NCI-H526 (cell line): Measurements from ENCODE around the gene BID.

ENCODE experiments used
- DNase-seq, 2 experiments: peaks; one replicate each; lab custom pipeline; 2025; lab: John Stamatoyannopoulos, UW

Gene BID

DNA sequence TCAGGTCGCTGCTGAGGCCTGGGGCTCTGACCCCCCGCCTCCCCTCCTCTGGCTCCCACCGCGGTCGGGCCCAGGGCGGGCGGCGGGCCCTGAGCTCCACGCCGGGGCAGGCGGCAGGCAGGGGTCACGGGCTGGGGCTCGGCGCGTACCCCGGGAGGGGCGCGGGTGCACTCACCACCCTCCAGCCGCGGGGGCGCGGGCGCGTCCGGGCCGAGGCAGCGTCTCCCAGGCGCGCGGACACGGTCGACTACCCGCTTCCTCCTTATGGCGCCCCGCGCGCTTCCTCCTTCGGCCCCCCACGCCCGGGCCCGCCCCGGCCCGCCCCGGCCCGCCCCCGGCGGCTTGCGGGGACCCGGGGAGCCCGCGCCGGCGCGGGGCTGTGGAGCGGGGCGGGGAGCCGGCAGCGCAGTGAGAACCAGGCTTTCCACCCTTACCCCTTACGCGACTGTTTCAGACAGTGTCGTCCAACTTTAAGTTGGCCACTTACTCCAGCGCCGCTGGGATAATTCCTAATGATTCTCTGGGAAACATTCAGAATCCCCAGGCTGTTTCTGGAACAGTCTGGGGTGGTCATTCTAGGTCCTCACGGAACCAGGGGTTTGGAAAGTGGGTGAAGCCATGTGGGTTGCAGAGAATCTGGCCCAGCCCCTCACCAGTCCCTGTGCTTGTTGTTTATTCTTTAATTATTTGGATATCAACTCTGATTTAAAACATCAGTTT is at the start of gene BID:
BID (minus strand) TSS at position 264 of the 720 bp plus-strand sequence. CDS start 24,353 bp downstream, outside the sequence.
- peak in 1 of 2 experiments; percentile 44 for DNase-seq

DNA sequence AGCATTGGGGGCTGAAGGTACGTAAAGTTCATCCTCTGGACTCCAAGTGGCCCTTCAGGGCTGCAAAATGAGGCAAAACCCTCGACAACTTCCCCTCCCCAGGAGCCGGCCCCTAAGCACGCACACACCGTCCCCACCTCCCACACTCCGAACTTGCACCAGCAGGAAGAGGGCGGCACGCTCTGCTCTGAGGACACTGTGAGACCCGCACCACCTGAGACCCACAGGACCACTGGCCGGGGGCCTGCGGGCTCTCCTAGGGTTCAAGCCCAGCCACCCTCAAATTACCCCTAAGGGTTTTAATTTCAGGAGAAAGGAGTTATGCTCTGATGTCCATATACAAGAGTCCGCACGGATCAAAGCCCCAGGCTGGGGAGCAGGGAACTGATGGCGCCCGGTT is 49.7 kb upstream of the BID start:
- no peak for DNase-seq

DNA sequence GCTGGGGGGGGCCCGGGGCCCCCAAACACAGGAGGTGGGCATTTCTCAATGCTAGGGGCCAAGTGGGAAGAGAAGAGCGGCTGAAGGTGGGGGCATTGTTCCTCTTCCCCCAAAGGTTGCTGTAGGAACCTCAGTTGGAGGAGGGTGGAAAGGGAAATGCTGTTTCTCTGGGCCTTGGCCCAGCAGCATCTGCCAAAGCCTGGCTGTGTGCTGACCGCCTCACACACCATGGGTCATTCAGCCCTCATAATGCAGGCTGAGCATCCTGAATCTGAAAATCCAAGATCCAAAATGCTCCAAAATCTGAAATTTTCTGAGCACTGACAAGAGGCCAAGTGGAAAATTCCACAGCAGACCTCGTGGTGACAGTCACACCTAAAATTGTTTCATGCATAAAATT is 49.0 kb upstream of the BID start:
- DNase-seq = no peak

DNA sequence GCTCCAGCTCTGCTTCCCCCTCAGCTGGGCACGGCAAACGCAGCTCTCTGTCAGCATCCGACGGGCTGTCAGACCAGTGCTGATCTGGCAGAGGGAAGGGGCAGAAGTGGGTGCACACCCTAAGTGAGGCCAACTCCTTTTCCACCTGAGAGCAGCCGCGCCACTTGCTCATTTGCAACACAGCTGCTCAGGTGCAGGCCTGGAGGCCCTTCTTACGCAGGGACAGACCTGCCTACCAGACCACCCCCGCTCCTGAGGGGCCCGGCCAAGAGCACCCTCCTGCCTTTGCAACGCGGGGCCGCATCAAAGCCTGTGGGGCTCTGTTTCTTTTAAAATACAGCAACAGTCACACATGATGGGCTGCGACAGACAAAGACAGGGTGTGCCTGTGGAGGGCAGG is 47.8 kb upstream of the BID start:
- no peak for DNase-seq

DNA sequence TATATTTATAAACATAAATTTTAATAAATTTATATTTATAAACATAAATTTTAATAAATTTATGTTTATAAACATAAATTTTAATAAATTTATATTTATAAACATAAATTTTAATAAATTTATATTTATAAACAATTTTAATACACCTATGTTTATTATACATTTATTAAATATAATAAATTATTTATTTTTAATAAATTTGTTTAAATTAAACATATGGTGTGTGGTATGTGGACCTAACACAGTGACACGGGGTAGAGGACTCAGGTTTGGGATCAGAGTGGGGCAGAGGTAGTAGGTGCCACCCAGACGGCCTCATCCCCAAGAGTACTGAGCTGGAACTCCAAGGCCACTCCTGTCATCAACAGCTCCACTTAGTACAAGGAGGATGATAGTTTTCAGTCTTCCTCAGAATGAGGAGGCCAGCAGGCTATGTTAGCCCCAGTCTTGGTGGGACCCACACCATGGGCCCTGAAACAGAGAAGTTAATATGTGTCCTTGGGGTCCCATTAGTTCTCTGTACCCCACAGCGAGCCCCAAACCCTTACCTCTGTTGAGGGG is 46.7 kb upstream of the BID start:
- DNase-seq = no peak

DNA sequence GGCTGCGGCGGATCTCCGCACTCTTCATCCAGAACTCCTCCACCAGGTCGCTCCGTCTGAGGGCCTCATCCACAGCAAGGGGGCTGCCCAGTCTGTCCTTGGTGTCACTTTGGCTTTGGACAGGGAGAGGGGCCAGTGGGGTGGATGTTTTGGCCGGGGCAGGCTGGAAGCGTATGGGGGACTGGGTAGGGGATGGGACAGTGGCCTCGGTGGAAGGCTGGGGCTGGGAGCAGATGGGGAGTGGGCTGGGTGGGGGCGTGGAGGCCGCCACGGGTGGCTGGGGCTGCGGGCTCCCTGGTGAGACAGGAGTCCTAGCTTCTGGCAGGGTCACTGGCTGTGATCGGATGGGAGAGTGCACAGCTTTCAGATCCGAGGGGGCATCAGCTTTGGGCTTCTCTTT is 44.4 kb upstream of the BID start:
- DNase-seq = no peak

DNA sequence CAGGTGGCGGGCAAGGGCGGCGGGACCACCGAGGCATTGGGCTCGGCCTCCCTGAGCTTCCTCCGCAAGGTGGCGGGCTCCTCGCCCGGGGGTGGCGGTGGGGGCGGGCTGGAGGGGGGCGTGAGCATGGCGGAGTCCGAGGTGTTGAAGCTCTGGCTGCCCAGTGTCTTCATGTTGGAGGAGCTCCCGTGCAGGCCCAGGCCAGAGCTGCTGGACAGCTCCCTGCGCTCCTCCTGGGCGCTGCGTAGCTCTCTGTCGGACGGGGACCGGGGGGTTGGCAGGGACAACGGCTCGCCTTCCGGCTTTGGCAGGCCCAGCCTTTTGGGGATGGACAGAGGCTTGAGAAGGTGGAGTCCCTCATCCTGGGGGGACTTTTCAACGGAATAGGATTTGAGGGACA is 43.9 kb upstream of the BID start:
- DNase-seq = no peak

DNA sequence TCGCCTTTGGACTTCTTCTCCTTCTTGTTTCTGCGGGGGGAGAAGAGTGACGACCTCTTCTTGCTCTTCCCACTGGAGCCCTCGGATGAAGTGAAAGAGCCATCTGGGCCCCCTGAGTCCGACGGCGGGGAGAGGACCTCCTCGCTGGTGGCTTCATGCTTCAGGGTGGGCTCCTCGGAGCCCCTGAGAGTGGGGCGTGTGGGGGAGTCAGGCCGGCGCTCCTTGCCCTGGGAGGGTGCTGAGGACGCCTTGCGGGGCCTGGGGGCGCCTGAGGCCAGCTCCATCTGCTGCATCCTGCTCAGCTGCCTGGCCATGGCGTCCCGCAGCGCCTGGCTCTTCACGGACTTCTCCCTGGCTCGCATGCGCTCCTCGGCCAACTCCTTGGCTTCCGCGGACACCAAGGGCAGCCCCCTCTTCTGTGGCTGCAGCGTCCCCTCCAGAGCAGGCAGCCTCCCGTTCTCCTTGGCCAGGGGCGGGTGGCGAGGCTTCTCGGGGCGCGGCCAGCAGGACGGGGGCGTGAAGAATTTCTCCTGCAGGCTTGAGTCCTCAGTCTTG is 43.3 kb upstream of the BID start:
- no peak for DNase-seq

DNA sequence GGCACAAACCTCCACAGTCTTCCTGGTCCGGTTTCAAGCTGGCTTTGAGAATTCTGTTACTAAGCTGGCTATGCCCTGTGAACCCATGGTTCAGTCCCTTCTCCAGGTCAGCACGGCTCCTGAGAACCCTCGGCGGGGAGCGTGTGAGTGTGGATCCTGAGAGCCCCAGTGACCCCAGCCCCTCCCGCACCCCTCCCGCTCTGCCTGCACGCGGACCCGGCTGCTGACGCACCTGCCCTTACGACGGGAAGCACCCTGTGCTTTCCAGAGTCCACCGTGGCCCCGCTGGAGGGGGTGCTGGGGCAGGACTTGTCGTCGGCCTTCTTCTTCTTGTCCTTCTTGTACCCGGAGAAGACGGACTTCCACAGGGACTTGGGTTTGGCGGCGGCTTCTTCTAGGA is 42.8 kb upstream of the BID start:
- no peak for DNase-seq

DNA sequence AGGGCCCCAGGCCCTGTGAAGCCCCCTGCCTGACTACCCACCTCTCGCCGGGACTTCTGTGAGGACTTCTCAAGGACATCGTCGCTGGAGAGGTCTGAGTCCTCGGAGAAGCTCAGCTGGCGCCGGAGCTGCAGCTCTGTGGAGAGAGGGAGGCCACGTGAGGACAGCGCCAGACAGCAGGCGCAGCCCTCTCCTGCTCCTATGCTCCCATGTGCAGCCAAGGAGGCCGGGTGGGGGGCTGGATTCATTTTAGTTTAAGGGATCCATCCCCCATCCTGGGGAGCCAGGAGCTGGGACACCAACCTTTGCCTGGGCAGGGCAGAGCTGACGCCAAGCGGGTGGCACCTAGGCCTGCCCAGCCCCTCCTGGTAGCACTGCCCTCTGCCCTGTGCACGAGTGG is 42.4 kb upstream of the BID start:
- DNase-seq = no peak

DNA sequence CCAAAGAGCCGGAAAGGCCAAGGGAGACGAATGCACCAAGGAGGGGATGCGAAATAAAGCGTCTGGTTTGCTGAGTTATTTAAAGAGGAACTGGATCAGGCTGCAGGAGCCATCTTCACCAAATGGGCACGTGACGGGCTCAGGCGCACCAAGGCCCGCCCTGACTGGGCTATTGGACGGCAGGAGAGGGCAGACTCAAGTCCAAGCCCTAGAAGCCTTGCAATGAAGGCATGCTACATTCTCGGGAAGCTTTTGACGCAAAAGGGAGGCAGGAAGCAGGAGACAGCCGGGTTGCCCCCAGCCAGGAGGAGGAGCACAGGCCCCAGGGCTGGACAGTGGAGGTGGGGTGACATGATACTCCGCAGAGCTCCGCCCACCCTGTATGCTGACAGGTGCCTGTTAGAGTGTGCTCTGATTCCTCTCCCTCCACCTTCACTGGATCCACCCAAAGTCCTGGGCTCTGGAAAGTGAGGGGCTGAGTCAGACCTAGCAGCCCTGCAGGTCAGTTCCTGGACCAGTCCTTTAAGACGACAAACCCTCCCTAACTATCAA is 41.5 kb upstream of the BID start:
- no peak for DNase-seq

DNA sequence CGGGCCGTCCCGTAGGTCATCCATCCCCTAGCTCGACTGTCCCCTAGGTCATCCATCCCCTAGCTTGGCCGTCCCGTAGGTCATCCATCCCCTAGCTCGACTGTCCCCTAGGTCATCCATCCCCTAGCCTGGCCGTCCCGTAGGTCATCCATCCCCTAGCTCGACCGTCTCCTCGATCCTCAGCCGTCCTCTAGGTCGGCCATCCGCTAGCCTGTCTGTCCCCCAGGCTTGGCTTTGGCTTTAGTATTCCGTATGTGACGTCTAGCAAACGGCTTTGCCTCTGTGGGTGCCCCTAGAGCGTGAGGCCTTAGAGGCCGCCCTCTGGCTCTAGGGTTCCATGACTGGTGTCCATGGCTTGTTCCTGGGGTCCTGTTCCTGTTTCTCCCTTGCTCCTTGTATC is 40.6 kb upstream of the BID start:
- no peak for DNase-seq

DNA sequence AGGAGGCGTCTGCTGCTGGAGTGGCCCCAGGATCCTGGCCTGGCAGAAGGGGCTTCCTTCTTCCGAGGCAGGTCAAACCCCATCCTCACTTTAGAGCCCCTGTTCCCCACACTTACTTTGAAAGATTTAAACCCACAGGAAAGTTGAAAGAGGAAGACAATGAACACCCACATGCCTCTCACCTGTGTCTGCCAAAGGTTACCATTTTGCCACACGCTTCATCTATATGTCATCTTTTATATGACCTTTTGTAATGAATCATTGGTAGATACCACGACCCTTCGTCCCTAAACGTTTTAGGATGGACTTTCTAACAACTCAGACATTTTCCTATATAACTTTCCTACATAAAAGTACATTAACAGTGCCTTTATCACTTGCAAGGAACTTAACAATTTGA is 39.8 kb upstream of the BID start:
- DNase-seq = no peak

DNA sequence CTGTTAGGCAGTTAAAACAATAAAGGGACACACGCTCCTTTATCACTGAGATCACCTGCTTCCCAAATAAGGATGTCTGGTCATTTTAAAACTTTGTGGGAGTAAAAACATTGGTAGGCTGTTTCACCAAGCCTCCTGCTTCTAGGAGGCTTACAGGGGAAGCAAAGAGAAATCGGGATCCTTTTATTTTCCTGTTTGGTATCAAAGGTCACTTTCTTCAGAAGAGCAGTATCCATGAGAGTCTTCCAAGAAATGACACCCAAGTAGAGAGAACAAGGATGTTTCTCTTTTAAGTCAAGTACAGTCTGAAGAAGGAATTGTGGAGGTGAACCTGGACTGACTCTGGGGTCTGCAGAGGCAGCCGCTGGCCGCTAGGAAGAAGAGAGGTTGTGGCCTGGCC is 36.9 kb upstream of the BID start:
- no peak for DNase-seq

DNA sequence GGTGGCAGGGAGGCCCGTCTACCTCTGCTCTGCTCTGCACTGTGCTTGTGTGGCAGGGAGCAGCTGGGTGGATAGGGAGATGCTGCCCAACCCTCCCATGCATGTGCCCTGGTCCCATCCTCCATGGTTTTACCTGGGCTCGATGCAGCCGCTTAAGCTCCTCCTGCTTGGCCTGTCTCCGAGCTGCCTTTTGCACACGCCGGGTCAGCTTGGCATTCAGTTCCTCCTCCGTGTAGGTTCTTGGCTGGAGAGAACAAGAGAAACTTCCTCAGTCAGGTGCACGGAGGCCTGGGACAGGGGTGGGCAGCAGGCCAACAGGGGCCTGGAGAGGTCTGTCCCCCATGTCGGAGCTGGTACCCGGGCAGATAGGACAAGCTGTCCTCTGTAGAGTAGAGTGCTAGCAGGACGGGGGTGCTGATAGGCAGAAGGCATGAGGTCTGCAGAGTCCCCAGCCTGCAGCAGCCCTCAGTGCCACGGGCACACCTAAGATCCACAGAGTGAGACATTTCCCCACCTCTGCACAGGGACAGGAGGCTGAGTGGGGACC is 36.4 kb upstream of the BID start:
- DNase-seq = no peak

DNA sequence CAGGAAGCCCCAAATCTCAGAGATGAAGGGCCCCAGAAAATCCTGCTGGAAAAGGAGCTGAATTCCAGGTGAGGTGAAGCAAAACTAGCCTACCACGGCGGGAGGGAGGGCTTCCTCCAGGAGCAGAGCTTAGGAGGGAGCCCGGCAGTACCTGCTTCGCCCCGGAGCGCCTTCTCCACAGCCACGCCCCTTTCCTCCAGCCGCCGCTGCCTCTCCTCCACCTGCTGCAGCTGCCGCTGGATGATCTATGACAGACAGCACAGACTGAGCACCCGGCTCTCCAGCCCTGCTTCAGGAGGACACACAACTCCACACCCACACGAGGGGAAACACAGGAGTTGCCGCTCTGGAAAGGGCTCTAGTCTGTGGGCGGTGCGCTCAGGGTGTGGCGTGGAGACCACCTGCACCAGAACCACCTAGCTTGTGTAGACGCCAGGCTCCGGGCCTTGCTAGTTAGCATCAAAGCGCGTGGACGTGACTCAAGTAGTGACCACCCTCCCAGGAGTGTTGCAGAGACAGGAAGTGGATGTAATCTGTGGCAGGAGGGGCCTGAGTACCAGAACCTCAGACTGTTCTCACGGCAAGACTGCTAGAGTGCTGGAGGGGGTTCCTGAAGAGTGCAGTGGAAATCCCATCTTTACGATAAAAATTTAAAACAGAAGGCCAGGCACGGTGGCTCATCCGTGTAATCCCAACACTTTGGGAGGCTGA is 34.6 kb upstream of the BID start:
- peak in 1 of 2 experiments; percentile 54 for DNase-seq

DNA sequence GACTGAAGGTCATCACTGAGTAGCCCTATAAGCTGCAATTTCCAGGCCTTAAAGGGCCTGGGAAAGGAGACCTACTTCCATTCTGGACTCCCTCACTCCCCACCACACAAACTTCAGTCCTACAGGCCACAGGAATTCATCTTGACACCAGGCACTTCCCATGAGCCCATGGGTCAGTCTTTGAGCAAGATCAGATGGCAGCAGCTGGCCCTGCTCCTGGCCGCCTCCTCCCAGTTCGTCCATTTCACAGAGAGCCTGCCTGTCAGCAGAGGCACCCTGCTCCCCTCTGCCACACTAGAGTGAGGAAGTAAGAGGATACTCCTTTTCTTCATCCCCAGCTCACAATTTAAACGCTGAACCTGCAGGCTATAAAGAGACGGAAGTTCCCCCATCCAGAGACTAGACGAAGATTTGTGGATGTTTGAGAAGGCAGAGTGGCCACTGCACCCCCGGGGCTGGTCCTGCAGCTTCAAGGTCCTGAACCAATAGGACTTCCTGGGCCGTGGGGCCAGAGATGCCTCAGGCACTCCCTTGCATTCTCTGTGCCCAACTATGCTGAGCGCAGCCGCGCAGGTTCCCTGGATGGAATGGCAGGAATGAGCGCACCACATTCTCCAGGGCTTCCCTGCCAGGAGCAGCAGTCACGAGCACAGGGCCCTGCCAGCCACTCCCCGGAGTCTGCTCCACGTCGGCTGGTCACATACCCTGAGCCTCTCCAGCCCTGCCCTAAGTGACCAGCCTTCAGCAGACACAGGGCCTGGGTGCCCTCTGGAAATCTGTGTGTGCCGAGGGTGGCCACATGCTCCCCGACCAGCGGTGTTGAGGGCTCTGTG is 33.5 kb upstream of the BID start:
- DNase-seq = no peak

DNA sequence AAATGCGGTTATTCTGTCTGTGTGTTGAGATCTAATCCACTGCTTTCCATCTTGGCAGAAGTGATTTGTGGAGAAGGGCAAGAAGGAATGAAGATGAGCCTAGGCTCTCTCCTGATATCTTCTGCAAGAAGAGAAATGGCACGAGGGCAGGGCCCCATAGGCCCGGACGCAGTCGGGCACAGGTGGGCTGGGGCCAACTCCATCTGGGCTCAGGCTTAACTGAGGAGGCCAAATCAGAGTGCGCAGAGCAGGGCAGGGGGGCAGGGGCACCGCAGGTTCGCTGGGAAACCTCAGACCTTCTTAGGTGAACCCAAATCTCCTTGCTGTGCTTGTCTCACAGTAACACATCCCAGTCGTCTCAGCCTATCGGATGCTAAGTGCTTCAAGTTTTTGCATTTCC is 32.8 kb upstream of the BID start:
- no peak for DNase-seq

DNA sequence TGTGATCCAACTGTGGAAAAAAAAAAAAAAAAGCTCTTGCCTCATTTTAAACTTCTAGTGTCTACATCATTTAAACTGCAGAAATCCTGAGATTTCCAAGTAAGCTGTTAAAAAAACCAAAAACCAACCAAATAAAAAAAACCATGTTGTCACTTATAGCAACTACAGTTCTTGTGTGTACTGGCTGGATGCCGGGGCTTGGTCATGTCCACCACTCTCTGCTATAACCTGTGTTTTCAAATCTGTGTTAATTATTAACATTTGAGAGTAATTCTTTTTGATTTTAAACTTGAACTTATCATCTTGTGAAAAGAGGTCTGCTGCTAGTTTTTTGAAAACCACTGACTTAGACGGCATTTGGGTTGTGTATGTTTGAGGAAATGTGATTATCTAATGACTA is 32.2 kb upstream of the BID start:
- no peak for DNase-seq

DNA sequence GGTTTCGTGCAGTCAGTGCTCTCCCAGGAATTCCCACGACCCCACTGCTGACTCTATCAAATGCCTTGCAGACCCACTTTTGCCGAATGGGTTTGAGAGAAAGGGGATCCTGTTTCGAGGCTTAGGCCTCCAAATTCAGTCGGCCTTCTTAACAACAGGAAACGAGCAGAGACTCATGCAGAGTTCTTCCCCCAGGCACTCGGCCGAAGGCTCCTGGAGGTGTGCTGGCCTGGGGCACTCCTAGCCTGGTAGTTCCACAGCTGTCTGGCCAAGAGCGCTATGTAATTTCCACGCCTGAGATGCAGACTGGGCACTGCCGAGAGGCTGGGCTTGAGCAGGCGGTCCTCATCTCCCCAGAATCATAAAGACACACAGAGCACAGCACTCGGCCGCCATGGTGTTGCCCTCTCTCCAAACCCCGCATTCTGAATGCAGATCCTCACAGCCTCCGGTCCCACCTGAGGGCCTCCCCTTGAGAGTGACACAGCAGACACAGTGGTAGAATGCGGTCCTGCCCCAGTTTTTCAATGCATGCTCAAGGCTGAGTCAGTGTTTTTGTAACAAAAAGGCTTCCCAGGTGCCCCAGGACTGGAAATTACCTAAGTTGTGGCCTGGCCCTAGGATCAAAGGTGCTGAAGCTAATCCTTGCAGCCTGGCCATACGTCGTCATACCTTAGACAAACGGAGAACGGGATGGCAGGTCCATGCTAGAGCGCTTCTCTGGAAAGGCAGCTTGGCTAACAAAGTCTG is 30.2 kb upstream of the BID start:
- no peak for DNase-seq
